Transverse colon (tissue), 4 donors: ENCODE data around the gene ARHGEF16. TPM values are rescaled to one million over a fixed set of nuclear protein-coding genes. Genes with fewer than 3 reads are reported as not detected.

Experiments
- DNase-seq: peaks from one replicate; pipeline ENCODE4 v3.0.0-alpha.2; 2019
- H3K27ac ChIP-seq, 4 donors: fragments of 200-600 bp; sonication (generic); 2 replicates each; pipeline ENCODE4 v1.5.1; 2016 to 2018; ENCODE audit warnings: inconsistent platforms in 4 of 4
- H3K27me3 ChIP-seq: fragments of 200-600 bp; sonication (generic); 2 replicates; pipeline ENCODE4 v1.5.1; 2017; ENCODE audit warnings: inconsistent platforms
- H3K36me3 ChIP-seq, 4 donors: fragments of 200-600 bp; sonication (generic); 2 replicates each; pipeline ENCODE4 v1.5.1; 2017 to 2019; ENCODE audit warnings: inconsistent platforms in 4 of 4
- H3K4me1 ChIP-seq, 4 donors: fragments of 200-600 bp; sonication (generic); 2 replicates each; pipeline ENCODE4 v1.5.1; 2017 to 2020; ENCODE audit warnings: inconsistent platforms in 4 of 4
- H3K4me3 ChIP-seq, 4 donors: fragments of 200-600 bp; sonication (generic); 1 replicate in 1 of 4; 2 replicates in 3 of 4; pipeline versions ENCODE4 v1.5.1 to v1.6.1; 2017 to 2019; ENCODE audit warnings: inconsistent platforms in 4 of 4
- H3K9me3 ChIP-seq, 2 donors: fragments of 200-600 bp; sonication (generic); 2 replicates each; pipeline ENCODE4 v1.5.1; 2017 to 2019; ENCODE audit warnings: inconsistent platforms in 2 of 2
- CTCF ChIP-seq, 5 experiments: fragments of 200-600 bp in 3 of 5; fragments of 450-650 bp in 2 of 5; sonication (generic) in 3 of 5; IDR thresholded peaks; 1 replicate in 2 of 5; 2 replicates in 3 of 5; pipeline ENCODE4 v1.5.1; 2016 to 2017; ENCODE audit warnings: antibody characterized with exemption in 5 of 5, inconsistent platforms in 3 of 5, mild to moderate bottlenecking in 2 of 5, moderate library complexity in 1 of 5
- EP300 ChIP-seq: sonication (generic); formaldehyde crosslinking; IDR thresholded peaks from one replicate; pipeline ENCODE4 v1.6.1; 2017; ENCODE audit warnings: antibody characterized with exemption, low read depth
- POLR2A ChIP-seq: fragments of 450-650 bp; IDR thresholded peaks from one replicate; pipeline ENCODE4 v1.6.1; 2016; ENCODE audit warnings: antibody characterized with exemption, mild to moderate bottlenecking, moderate library complexity
- POLR2AphosphoS5 ChIP-seq, 3 donors: sonication (generic); formaldehyde crosslinking; IDR thresholded peaks; one replicate each; pipeline ENCODE4 v1.6.1; 2016; ENCODE audit warnings: antibody characterized with exemption in 3 of 3
- WGBS, 2 donors: methylation state at CpG; one replicate each; pipeline ENCODE4 v1.1.5; 2018; ENCODE audit warnings: low coverage in 1 of 2; 5-methylcytosine and 5-hydroxymethylcytosine counted together
- in situ Hi-C, 4 donors: fragments of 200-750 bp; cut with MboI; loops; one replicate each; pipeline versions ENCODE4 v1.15.0 to v1.15.1; 2017; ENCODE audit warnings: low sequenced_read_pairs in 3 of 4, low pct_ligation_motif_present in 1 of 4, low pct_unique_long_range_greater_than_20kb in 1 of 4
- intact Hi-C: fragments of 100-400 bp; cut with DNase I; formaldehyde crosslinking; loops from one replicate; pipeline ENCODE4 v1.15.1; 2023; ENCODE audit warnings: low total_unique reads
- total RNA-seq, 4 donors: library from RNA; depleted of rRNA; stranded (reverse); fragments of >200 nt; gene quantifications; one replicate each; pipeline ENCODE4 v1.1.0, GENCODE V29; 2016

ARHGEF16 gene
- total RNA-seq, 4 donors from 2014 or later, result 104 to 240 (median 145) TPM

GRCh38 chr1:3514404-3514803, 59.9 kb downstream of the ARHGEF16 start:
- 52% methylated on average over 17 of the region's 17 CpGs; no CpG with 5 or more reads in 1 of the 2 donors for WGBS, 2 donors
- H3K36me3 ChIP-seq, result no peaks in the 10 kb centered on the region
- intact Hi-C loops (no loop called here), in situ Hi-C loops (no loop called here)
- TF ChIP-seq EP300 (no peak), POLR2A (no peak), POLR2AphosphoS5 (IDR thresholded peaks at IDR 0.05) (no peak)
- no peaks in the 10 kb centered on the region for H3K9me3 ChIP-seq
- DNase-seq, result no peak
- no peak overlapping the region for H3K27ac ChIP-seq
- H3K4me3 ChIP-seq, result no peak overlapping the region
- H3K4me1 ChIP-seq, result no peaks in the 10 kb centered on the region
- no peaks in the 10 kb centered on the region for H3K27me3 ChIP-seq

- Histone ChIP-seq H3K27ac (no peak overlapping the region), H3K4me1 (no peaks in the 10 kb centered on the region), H3K36me3 (no peaks in the 10 kb centered on the region), H3K4me3 (no peak overlapping the region), H3K27me3 (no peaks in the 10 kb centered on the region), H3K9me3 (no peaks in the 10 kb centered on the region)
- in situ Hi-C loops (no loop called here), intact Hi-C loops (no loop called here)
- TF ChIP-seq CTCF (IDR thresholded peaks at IDR 0.05) (no peak), EP300 (no peak), POLR2AphosphoS5 (IDR thresholded peaks at IDR 0.05) (no peak), POLR2A (no peak)
- whole genome bisulfite sequencing, 2 donors, result 92% methylated on average over 6 of the region's 12 CpGs; no CpG with 5 or more reads in 1 of the 2 donors
- no peak for DNase-seq
Observed at GRCh38 chr1:3515272-3515671, 60.8 kb downstream of the ARHGEF16 start.

- no peak for TF ChIP-seq POLR2AphosphoS5 (IDR thresholded peaks at IDR 0.05)
- Histone ChIP-seq H3K4me1 (no peaks in the 10 kb centered on the region), H3K9me3 (no peaks in the 10 kb centered on the region), H3K27me3 (no peaks in the 10 kb centered on the region), H3K4me3 (no peak overlapping the region), H3K27ac (no peak overlapping the region), H3K36me3 (no peaks in the 10 kb centered on the region)
- DNase-seq, result no peak
- in situ Hi-C loops, result no loop called here
- WGBS, 2 donors, result 76% methylated on average over 17 of the region's 19 CpGs; no CpG with 5 or more reads in 1 of the 2 donors
- intact Hi-C loops, result no loop called here
Observed at GRCh38 chr1:3515774-3516480, 61.5 kb downstream of the ARHGEF16 start.

GRCh38 chr1:3516481-3516869, 62.0 kb downstream of the ARHGEF16 start:
- in situ Hi-C loops, result no loop called here
- Histone ChIP-seq H3K27me3 (no peaks in the 10 kb centered on the region), H3K36me3 (no peaks in the 10 kb centered on the region), H3K4me1 (no peaks in the 10 kb centered on the region), H3K27ac (no peak overlapping the region), H3K9me3 (no peaks in the 10 kb centered on the region), H3K4me3 (no peak overlapping the region)
- intact Hi-C loops, result no loop called here
- TF ChIP-seq CTCF (IDR thresholded peaks at IDR 0.05) (no peak), EP300 (no peak), POLR2AphosphoS5 (IDR thresholded peaks at IDR 0.05) (no peak), POLR2A (no peak)
- WGBS, 2 donors, result 72% methylated on average over 15 of the region's 15 CpGs; no CpG with 5 or more reads in 1 of the 2 donors
- no peak for DNase-seq

GRCh38 chr1:3516911-3517675, 62.6 kb downstream of the ARHGEF16 start:
- intact Hi-C loops (no loop called here), in situ Hi-C loops (no loop called here)
- no peaks in the 10 kb centered on the region for H3K36me3 ChIP-seq
- no peak overlapping the region for H3K4me3 ChIP-seq
- TF ChIP-seq POLR2AphosphoS5 (IDR thresholded peaks at IDR 0.05) (no peak), CTCF (IDR thresholded peaks at IDR 0.05) (no peak)
- 80% methylated on average over 22 of the region's 27 CpGs; no CpG with 5 or more reads in 1 of the 2 donors for WGBS, 2 donors
- no peaks in the 10 kb centered on the region for H3K9me3 ChIP-seq
- DNase-seq, result no peak
- no peaks in the 10 kb centered on the region for H3K4me1 ChIP-seq
- H3K27ac ChIP-seq, result no peak overlapping the region
- no peaks in the 10 kb centered on the region for H3K27me3 ChIP-seq
